ENCODE data around the gene CD4.

The CD4 gene

DNA sequence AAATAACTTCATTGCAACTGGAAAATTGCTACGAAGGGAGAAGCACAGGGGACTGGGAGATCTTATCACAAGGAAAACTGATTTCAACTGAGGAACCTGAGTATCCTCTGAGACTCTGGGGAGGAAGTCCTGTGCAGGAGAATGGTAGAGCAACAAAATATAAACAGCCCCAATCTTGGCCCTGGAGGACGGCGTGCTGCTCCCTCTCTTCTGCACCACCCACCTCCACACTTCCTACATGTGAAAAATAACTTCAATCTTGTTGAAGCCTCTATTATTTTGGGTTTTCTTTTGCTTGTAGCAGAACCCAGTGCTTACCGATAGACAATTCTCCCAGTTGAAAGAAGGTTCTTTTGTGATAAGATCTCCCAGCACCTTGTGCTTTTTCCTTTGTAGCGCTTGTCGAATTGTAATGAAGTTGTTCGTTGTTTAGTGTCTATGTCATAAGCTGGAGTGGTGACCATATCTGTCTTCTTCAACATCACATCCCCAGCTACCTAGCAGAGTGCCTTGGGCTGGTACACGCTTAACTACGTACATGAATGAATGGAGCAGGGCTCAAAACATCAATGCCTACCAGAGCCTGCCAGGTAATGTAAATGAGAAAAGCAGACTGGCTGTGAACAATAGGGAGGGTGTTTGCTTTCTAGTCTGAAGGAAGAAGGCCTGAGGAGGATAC is 2.8 kb upstream of the CD4 start:
- Histone ChIP-seq H3K27ac (ENCODE audit: poor library complexity, severe bottlenecking) (no peak overlapping the region), H3K9me3 (ENCODE audit: severe bottlenecking) (no peaks in the 10 kb centered on the region), H3K4me3 (ENCODE audit: severe bottlenecking) (no peak overlapping the region), H3K4me1 (ENCODE audit: insufficient read depth, poor library complexity, severe bottlenecking) (no peaks in the 10 kb centered on the region), H3K27me3 (ENCODE audit: insufficient read depth, poor library complexity, severe bottlenecking) (no peaks in the 10 kb centered on the region), H3K36me3 (ENCODE audit: low read depth) (no peaks in the 10 kb centered on the region)
- DNase-seq (ENCODE audit: low spot score) (no peak), ATAC-seq (ENCODE audit: low read depth) (no peak)
- TF ChIP-seq, protein P1, sequence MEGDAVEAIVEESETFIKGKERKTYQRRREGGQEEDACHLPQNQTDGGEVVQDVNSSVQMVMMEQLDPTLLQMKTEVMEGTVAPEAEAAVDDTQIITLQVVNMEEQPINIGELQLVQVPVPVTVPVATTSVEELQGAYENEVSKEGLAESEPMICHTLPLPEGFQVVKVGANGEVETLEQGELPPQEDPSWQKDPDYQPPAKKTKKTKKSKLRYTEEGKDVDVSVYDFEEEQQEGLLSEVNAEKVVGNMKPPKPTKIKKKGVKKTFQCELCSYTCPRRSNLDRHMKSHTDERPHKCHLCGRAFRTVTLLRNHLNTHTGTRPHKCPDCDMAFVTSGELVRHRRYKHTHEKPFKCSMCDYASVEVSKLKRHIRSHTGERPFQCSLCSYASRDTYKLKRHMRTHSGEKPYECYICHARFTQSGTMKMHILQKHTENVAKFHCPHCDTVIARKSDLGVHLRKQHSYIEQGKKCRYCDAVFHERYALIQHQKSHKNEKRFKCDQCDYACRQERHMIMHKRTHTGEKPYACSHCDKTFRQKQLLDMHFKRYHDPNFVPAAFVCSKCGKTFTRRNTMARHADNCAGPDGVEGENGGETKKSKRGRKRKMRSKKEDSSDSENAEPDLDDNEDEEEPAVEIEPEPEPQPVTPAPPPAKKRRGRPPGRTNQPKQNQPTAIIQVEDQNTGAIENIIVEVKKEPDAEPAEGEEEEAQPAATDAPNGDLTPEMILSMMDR (IDR thresholded peaks at IDR 0.05; ENCODE audit: poor library complexity, severe bottlenecking): no peak

DNA sequence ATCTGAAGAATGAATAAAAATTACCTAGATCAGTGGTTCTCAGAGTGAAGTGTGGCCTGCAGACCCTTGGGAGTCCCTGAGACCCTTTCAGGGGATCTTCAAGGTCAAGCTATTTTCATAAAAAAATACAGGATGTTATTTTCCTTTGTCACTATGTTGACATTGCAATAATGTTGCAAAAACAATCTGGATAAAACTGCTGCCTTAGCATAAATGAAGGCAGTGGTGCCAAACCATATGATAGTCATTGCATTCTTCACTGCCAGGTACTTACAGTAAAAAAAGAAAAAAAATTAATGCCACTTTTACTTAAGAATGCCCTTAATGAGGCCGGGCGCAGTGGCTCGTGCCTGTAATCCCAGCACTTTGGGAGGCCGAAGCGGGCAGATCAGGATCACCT is 2.0 kb upstream of the CD4 start:
- Histone ChIP-seq H3K4me3 (ENCODE audit: severe bottlenecking) (no peak overlapping the region), H3K9me3 (ENCODE audit: severe bottlenecking) (no peaks in the 10 kb centered on the region), H3K4me1 (ENCODE audit: insufficient read depth, poor library complexity, severe bottlenecking) (no peaks in the 10 kb centered on the region), H3K27me3 (ENCODE audit: insufficient read depth, poor library complexity, severe bottlenecking) (no peaks in the 10 kb centered on the region), H3K27ac (ENCODE audit: poor library complexity, severe bottlenecking) (no peak overlapping the region), H3K36me3 (ENCODE audit: low read depth) (no peaks in the 10 kb centered on the region)
- DNase-seq (ENCODE audit: low spot score) (no peak), ATAC-seq (ENCODE audit: low read depth) (no peak)
- TF ChIP-seq, protein P1 (IDR thresholded peaks at IDR 0.05; ENCODE audit: poor library complexity, severe bottlenecking): no peak

DNA sequence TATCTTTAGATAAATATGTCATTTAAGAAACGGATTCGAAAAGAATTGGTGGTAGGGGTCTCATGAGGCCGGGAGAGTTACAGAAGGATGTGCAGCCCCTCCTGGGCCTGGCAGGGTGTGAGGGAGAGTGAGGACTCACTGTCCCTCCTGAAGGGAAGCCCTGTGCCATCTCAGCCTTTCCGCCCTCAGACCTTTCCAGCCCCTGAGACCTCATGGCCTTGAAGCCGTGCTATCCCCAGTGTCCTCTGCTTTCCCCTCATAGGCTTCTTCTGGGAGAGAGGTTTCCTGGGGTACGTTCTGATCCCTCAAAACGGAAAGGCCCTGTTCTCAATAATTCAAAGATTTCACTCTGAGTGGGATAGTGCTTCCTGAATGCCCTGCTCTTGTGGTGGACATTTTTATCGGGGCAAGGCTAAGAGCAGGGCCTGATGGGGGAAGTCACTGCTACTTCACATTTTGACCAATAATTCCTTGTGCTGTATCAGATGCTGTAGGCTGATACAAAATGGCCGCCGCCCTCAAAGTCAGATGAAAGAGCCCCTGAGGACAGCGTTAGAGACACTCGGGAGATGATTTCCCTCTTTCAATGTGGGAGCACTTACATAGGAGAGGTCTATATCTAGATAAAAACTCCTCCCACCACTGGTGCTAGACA is 1.3 kb downstream of the CD4 start:
- Histone ChIP-seq H3K9me3 (ENCODE audit: severe bottlenecking) (no peaks in the 10 kb centered on the region), H3K4me1 (ENCODE audit: insufficient read depth, poor library complexity, severe bottlenecking) (no peaks in the 10 kb centered on the region), H3K27ac (ENCODE audit: poor library complexity, severe bottlenecking) (no peak overlapping the region), H3K36me3 (ENCODE audit: low read depth) (no peaks in the 10 kb centered on the region), H3K27me3 (ENCODE audit: insufficient read depth, poor library complexity, severe bottlenecking) (no peaks in the 10 kb centered on the region), H3K4me3 (ENCODE audit: severe bottlenecking) (no peak overlapping the region)
- ATAC-seq (ENCODE audit: low read depth) (no peak), DNase-seq (ENCODE audit: low spot score) (no peak)
- TF ChIP-seq, protein P1 (IDR thresholded peaks at IDR 0.05; ENCODE audit: poor library complexity, severe bottlenecking): no peak

DNA sequence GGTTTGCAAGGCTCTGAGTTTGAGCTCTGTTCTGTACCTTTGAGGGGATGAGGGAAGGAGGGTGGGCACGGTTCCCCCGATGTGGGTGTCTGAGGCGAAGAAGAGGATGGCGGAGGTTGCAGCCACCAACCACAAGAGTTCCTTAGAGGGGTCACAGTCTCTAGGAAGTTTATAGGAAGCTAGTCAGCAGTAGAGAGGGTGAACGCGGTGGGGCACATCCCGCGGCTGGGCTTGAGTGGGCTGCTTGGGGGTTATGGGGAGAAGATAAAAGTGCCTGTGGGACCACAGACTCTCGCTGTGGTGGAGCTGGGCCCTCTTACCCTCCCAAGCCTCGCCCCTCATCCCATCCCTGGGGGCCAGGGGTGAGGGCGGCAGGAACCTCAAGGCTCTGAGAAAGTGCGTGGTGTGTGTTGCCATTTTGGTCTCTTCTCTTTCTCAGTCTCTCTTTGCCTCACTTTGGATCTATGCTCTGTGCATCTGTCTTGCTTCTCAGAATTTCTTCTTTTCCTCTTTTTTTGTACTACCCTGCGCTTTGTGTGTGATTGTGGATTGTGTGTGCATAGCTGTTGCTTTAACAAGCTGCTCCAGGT is 2.7 kb downstream of the CD4 start:
- Histone ChIP-seq H3K36me3 (ENCODE audit: low read depth) (no peaks in the 10 kb centered on the region), H3K4me1 (ENCODE audit: insufficient read depth, poor library complexity, severe bottlenecking) (no peaks in the 10 kb centered on the region), H3K27me3 (ENCODE audit: insufficient read depth, poor library complexity, severe bottlenecking) (no peaks in the 10 kb centered on the region), H3K27ac (ENCODE audit: poor library complexity, severe bottlenecking) (no peak overlapping the region), H3K9me3 (ENCODE audit: severe bottlenecking) (no peaks in the 10 kb centered on the region), H3K4me3 (ENCODE audit: severe bottlenecking) (no peak overlapping the region)
- DNase-seq (ENCODE audit: low spot score): no peak
- TF ChIP-seq, protein P1 (IDR thresholded peaks at IDR 0.05; ENCODE audit: poor library complexity, severe bottlenecking): no peak
- no peak for ATAC-seq (ENCODE audit: low read depth)
